ENCODE measurements around the gene IL36B.
"Not testable (repeated sequence)": the region's sequence is repeated elsewhere in the genome, so short reads cannot be mapped to it uniquely, and the experiment has no call there.

IL36B gene

DNA sequence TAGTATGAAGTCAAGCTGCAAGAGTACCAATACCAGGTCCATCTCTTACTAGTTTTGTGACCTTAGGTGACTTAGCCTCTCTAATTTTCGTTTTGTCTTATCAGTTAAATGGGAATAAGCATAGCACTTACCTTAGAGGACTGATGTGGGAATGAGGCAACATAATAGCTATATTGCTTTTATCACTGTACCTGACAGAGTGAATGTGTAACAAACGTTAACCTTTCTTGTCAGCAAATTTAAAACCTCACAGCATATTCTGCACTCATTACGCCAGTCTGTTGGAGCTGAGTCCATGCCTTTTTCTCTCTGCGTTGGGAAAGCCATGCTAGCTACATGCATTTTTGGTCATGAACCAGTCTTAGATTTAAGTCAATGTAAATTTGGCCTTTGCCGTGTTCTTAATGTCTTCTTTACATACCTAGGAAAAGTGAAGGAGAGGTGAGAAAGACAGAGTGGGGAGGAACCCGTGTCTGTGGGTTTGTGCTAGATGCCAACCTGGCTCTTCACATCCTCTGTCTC is at the start of gene IL36B:
Gene IL36B (minus strand): TSS at position 472 of the 522 bp plus-strand sequence.
- no peaks in the 10 kb centered on the region for H3K27me3 ChIP-seq (ENCODE audit: insufficient read depth, low read depth)
- H3K36me3 ChIP-seq (ENCODE audit: insufficient read depth) = no peaks in the 10 kb centered on the region

GRCh38 chr2:113102133-113102532 is 49.5 kb upstream of the IL36B start:
- TF ChIP-seq, protein P1, sequence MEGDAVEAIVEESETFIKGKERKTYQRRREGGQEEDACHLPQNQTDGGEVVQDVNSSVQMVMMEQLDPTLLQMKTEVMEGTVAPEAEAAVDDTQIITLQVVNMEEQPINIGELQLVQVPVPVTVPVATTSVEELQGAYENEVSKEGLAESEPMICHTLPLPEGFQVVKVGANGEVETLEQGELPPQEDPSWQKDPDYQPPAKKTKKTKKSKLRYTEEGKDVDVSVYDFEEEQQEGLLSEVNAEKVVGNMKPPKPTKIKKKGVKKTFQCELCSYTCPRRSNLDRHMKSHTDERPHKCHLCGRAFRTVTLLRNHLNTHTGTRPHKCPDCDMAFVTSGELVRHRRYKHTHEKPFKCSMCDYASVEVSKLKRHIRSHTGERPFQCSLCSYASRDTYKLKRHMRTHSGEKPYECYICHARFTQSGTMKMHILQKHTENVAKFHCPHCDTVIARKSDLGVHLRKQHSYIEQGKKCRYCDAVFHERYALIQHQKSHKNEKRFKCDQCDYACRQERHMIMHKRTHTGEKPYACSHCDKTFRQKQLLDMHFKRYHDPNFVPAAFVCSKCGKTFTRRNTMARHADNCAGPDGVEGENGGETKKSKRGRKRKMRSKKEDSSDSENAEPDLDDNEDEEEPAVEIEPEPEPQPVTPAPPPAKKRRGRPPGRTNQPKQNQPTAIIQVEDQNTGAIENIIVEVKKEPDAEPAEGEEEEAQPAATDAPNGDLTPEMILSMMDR (conservative IDR thresholded peaks at IDR 0.05; ENCODE audit: low read depth, low read length) = no peak

More for the DNA sequence above, at the start of gene IL36B:
- no peak within 1 kb of the TSS for H2AFZ ChIP-seq (ENCODE audit: low read depth)
- no peak within 1 kb of the TSS for H3K27ac ChIP-seq
- H3K4me3 ChIP-seq (IDR thresholded peaks at IDR 0.05; ENCODE audit: insufficient read depth, low read depth, low read length) = no peak within 1 kb of the TSS
- TF ChIP-seq, protein P1 (conservative IDR thresholded peaks at IDR 0.05; ENCODE audit: low read depth, low read length) = no peak
- H3K79me2 ChIP-seq (ENCODE audit: insufficient read depth, low read depth) = no peaks in the 10 kb centered on the region
- H3K9ac ChIP-seq = no peak within 1 kb of the TSS
- H3K4me2 ChIP-seq = no peak within 1 kb of the TSS
- no peaks in the 10 kb centered on the region for H3K4me1 ChIP-seq (ENCODE audit: low read depth, poor library complexity, severe bottlenecking)
- no peaks in the 10 kb centered on the region for H4K20me1 ChIP-seq (ENCODE audit: insufficient read depth)

GRCh38 chr2:113098532-113098931 is 45.9 kb upstream of the IL36B start:
- no peaks in the 10 kb centered on the region for H3K4me1 ChIP-seq (ENCODE audit: low read depth, poor library complexity, severe bottlenecking)
- no peak overlapping the region for H3K4me3 ChIP-seq (IDR thresholded peaks at IDR 0.05; ENCODE audit: insufficient read depth, low read depth, low read length)
- no peak overlapping the region for H3K4me2 ChIP-seq
- no peak overlapping the region for H3K27ac ChIP-seq
- TF ChIP-seq, protein P1 (conservative IDR thresholded peaks at IDR 0.05; ENCODE audit: low read depth, low read length) = no peak
- H4K20me1 ChIP-seq (ENCODE audit: insufficient read depth) = no peaks in the 10 kb centered on the region
- no peaks in the 10 kb centered on the region for H3K79me2 ChIP-seq (ENCODE audit: insufficient read depth, low read depth)
- no peaks in the 10 kb centered on the region for H3K27me3 ChIP-seq (ENCODE audit: insufficient read depth, low read depth)
- H3K36me3 ChIP-seq (ENCODE audit: insufficient read depth) = no peaks in the 10 kb centered on the region
- no peak overlapping the region for H3K9ac ChIP-seq
- H2AFZ ChIP-seq (ENCODE audit: low read depth) = peak overlapping the region; percentile 10; the same call in 1 of the 2 replicates

More at GRCh38 chr2:113102133-113102532, 49.5 kb upstream of the IL36B start:
- Histone ChIP-seq H3K79me2 (ENCODE audit: insufficient read depth, low read depth) (no peaks in the 10 kb centered on the region), H3K4me1 (ENCODE audit: low read depth, poor library complexity, severe bottlenecking) (no peaks in the 10 kb centered on the region), H3K9ac (no peak overlapping the region), H3K27ac (no peak overlapping the region), H2AFZ (ENCODE audit: low read depth) (no peak overlapping the region), H3K4me2 (no peak overlapping the region), H3K36me3 (ENCODE audit: insufficient read depth) (no peaks in the 10 kb centered on the region), H4K20me1 (ENCODE audit: insufficient read depth) (no peaks in the 10 kb centered on the region), H3K27me3 (ENCODE audit: insufficient read depth, low read depth) (no peaks in the 10 kb centered on the region), H3K4me3 (IDR thresholded peaks at IDR 0.05; ENCODE audit: insufficient read depth, low read depth, low read length) (no peak overlapping the region)

- Histone ChIP-seq H3K4me1 (ENCODE audit: low read depth, poor library complexity, severe bottlenecking) (no peaks in the 10 kb centered on the region), H2AFZ (ENCODE audit: low read depth) (peak overlapping the region; percentile 10; the same call in 1 of the 2 replicates), H3K9ac (no peak overlapping the region), H3K4me2 (no peak overlapping the region; the same call in 1 of the 2 replicates), H3K4me3 (IDR thresholded peaks at IDR 0.05; ENCODE audit: insufficient read depth, low read depth, low read length) (no peak overlapping the region), H3K27me3 (ENCODE audit: insufficient read depth, low read depth) (no peaks in the 10 kb centered on the region), H3K79me2 (ENCODE audit: insufficient read depth, low read depth) (no peaks in the 10 kb centered on the region), H3K36me3 (ENCODE audit: insufficient read depth) (no peaks in the 10 kb centered on the region), H3K27ac (no peak overlapping the region), H4K20me1 (ENCODE audit: insufficient read depth) (no peaks in the 10 kb centered on the region)
- TF ChIP-seq, protein P1 (conservative IDR thresholded peaks at IDR 0.05; ENCODE audit: low read depth, low read length) = no peak
Observed at GRCh38 chr2:113098041-113098440, 45.4 kb upstream of the IL36B start.

- H3K79me2 ChIP-seq (ENCODE audit: insufficient read depth, low read depth); H3K4me3 ChIP-seq (IDR thresholded peaks at IDR 0.05; ENCODE audit: insufficient read depth, low read depth, low read length); H3K4me1 ChIP-seq (ENCODE audit: low read depth, poor library complexity, severe bottlenecking); H3K27me3 ChIP-seq (ENCODE audit: insufficient read depth, low read depth); H3K9ac ChIP-seq; H2AFZ ChIP-seq (ENCODE audit: low read depth); H3K4me2 ChIP-seq; H3K36me3 ChIP-seq (ENCODE audit: insufficient read depth); H4K20me1 ChIP-seq (ENCODE audit: insufficient read depth); H3K27ac ChIP-seq: not testable (repeated sequence)
Observed at GRCh38 chr2:113096842-113097618, 44.4 kb upstream of the IL36B start.

DNA sequence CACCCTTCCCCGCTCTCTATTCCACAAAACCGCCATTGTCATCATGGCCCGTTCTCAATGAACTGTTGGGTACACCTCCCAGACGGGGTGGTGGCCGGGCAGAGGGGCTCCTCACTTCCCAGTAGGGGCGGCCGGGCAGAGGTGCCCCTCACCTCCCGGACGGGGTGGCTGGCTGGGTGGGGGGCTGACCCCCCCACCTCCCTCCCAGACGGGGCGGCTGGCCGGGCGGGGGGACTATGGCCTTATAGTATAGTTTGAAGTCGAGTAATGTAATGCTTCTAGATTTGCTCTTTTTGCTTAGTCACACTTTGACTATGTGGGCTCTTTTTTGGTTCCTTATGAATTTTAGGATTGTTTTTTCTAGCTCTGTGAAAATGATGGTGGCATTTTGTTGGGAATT is 43.6 kb upstream of the IL36B start:
- not testable (repeated sequence) for H3K4me2 ChIP-seq; H3K36me3 ChIP-seq (ENCODE audit: insufficient read depth); H4K20me1 ChIP-seq (ENCODE audit: insufficient read depth); H3K4me3 ChIP-seq (IDR thresholded peaks at IDR 0.05; ENCODE audit: insufficient read depth, low read depth, low read length); H3K27ac ChIP-seq; H3K9ac ChIP-seq; H2AFZ ChIP-seq (ENCODE audit: low read depth); H3K79me2 ChIP-seq (ENCODE audit: insufficient read depth, low read depth); H3K4me1 ChIP-seq (ENCODE audit: low read depth, poor library complexity, severe bottlenecking); H3K27me3 ChIP-seq (ENCODE audit: insufficient read depth, low read depth)
